ENCODE results near the gene DNHD1.
A peak's percentile ranks its signal among the peaks of the same experiment; 100 is the strongest.

Gene DNHD1

GRCh38 chr11:6481012-6481923 lies 15.8 kb upstream of the DNHD1 start, which contains the start of the genes ARFIP2 and TIMM10B:
TSS of gene ARFIP2 (minus strand) at chr11:6481331. CDS start at chr11:6480421, 910 bp downstream.
TSS of gene TIMM10B (plus strand) at chr11:6481501. CDS start at chr11:6481517, 16 bp downstream.
- peak within 1 kb of the TSS; percentile 71 for H3K4me3 ChIP-seq (ENCODE audit: control insufficient read depth, low read depth, low read length)
- no peak for TF ChIP-seq CTCF (IDR thresholded peaks at IDR 0.05; ENCODE audit: control insufficient read depth, insufficient read depth, low read depth, low read length, missing control alignments)
- DNase-seq (ENCODE audit: low read depth) = peak; percentile 89

GRCh38 chr11:6481924-6482275 lies 15.2 kb upstream of the DNHD1 start:
- H3K4me3 ChIP-seq (ENCODE audit: control insufficient read depth, low read depth, low read length) = peak overlapping the region; percentile 71
- no peak for TF ChIP-seq CTCF (IDR thresholded peaks at IDR 0.05; ENCODE audit: control insufficient read depth, insufficient read depth, low read depth, low read length, missing control alignments)
- DNase-seq (ENCODE audit: low read depth) = no peak

- peak overlapping the region; percentile 71 for H3K4me3 ChIP-seq (ENCODE audit: control insufficient read depth, low read depth, low read length)
- DNase-seq (ENCODE audit: low read depth) = no peak
- no peak for TF ChIP-seq CTCF (IDR thresholded peaks at IDR 0.05; ENCODE audit: control insufficient read depth, insufficient read depth, low read depth, low read length, missing control alignments)
These were observed 14.6 kb upstream of the DNHD1 start for GRCh38 chr11:6482441-6482840.

GRCh38 chr11:6483015-6483414 lies 14.1 kb upstream of the DNHD1 start:
- DNase-seq (ENCODE audit: low read depth) = no peak
- no peak for TF ChIP-seq CTCF (IDR thresholded peaks at IDR 0.05; ENCODE audit: control insufficient read depth, insufficient read depth, low read depth, low read length, missing control alignments)
- no peak overlapping the region for H3K4me3 ChIP-seq (ENCODE audit: control insufficient read depth, low read depth, low read length)

- TF ChIP-seq CTCF (IDR thresholded peaks at IDR 0.05; ENCODE audit: control insufficient read depth, insufficient read depth, low read depth, low read length, missing control alignments) = no peak
- no peak overlapping the region for H3K4me3 ChIP-seq (ENCODE audit: control insufficient read depth, low read depth, low read length)
- no peak for DNase-seq (ENCODE audit: low read depth)
These were observed 11.4 kb upstream of the DNHD1 start for GRCh38 chr11:6485661-6486060.

GRCh38 chr11:6486256-6486655 lies 10.8 kb upstream of the DNHD1 start:
- H3K4me3 ChIP-seq (ENCODE audit: control insufficient read depth, low read depth, low read length) = no peak overlapping the region
- TF ChIP-seq CTCF (IDR thresholded peaks at IDR 0.05; ENCODE audit: control insufficient read depth, insufficient read depth, low read depth, low read length, missing control alignments) = no peak
- no peak for DNase-seq (ENCODE audit: low read depth)

All from AG09309 (cell line).